Neuron (in vitro differentiated cells): Measurements from ENCODE around the gene ZNF335.
"Not testable (repeated sequence)": the region's sequence is repeated elsewhere in the genome, so short reads cannot be mapped to it uniquely, and the experiment has no call there.

Experiments
- H2AFZ ChIP-seq: one replicate; pipeline ENCODE4 v1.6.1; 2013; ENCODE audit warnings: low read depth, mild to moderate bottlenecking, inconsistent platforms, low read length, moderate library complexity
- H3K27me3 ChIP-seq: one replicate; pipeline ENCODE4 v1.6.1; 2013; ENCODE audit warnings: low read length; ENCODE audit not compliant: insufficient read depth
- H3K36me3 ChIP-seq: one replicate; pipeline ENCODE4 v1.6.1; 2013; ENCODE audit warnings: low read length; ENCODE audit not compliant: insufficient read depth
- H3K4me1 ChIP-seq: one replicate; pipeline ENCODE4 v1.6.1; 2013; ENCODE audit warnings: low read length; ENCODE audit not compliant: insufficient read depth
- H3K4me3 ChIP-seq: 2 replicates; pipeline ENCODE4 v1.5.1; 2013; ENCODE audit warnings: mild to moderate bottlenecking, low read length, moderate library complexity
- H3K9me3 ChIP-seq: one replicate; pipeline ENCODE4 v1.6.1; 2013; ENCODE audit warnings: low read length

The ZNF335 gene

DNA sequence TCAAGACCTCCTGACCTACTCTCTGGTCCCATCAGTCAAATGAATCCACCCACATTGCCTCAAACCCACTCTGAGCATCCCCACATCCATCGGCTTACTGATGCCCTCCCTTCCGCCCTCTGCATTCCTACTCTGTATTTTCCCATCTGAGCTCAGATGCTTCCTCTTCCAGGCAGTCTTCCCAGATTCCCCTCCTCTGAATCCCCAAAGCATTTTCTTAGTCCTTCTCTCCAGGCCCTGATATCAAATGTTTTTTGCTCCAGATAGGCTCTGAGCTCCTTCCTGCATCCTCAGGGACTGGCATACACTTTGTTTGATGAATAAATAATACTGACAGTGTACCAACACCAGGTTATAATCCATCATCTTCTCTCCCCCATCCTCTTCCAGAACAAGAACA, 63.9 kb downstream of the ZNF335 start:
- H3K36me3 ChIP-seq = peaks cover 60% of the 10 kb centered on the region
- H3K4me3 ChIP-seq = no peak overlapping the region
- H3K4me1 ChIP-seq = peaks cover 21% of the 10 kb centered on the region

DNA sequence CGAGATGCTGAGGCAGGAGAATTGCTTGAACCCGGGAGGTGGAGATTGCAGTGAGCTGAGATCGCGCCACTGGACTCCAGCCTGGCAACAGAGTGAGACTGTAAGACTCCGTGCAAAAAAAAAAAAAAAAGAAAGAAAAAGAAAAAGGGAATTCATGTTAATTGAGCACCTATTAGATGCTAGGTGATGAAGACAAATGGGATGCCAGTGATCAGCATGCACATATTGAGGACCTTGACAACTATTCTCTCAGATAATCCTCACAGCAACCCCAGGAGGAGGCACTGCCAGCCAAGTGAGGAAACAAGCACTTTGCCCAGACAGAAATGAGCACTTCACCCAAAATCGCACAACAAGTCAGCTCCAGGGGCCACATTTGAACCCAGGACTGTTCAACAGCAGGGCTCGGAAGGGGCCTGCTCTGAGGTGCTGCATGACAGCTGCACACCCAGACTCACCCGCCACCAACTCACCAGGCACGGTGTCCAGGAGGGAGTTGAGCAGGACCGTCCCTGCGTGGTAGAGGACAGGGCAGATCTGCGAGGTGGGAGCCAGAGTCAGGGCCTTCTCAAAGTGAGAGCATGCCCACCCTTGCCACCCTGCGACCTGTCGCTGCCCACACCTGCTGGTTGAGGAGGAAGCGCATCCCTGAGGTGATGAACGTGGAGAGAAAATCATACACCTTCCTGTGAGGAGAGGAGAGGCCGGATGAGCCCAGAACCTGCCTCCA, 64.6 kb downstream of the ZNF335 start:
- Histone ChIP-seq H3K4me1 (peaks cover 19% of the 10 kb centered on the region), H2AFZ (no peak overlapping the region), H3K27me3 (no peaks in the 10 kb centered on the region), H3K4me3 (no peak overlapping the region), H3K9me3 (no peaks in the 10 kb centered on the region), H3K36me3 (peaks cover 66% of the 10 kb centered on the region)

More for the DNA sequence above, 63.9 kb downstream of the ZNF335 start:
- no peaks in the 10 kb centered on the region for H3K27me3 ChIP-seq
- H2AFZ ChIP-seq = no peak overlapping the region
- H3K9me3 ChIP-seq = no peaks in the 10 kb centered on the region

GRCh38 chr20:45905505-45906079, 66.4 kb downstream of the ZNF335 start:
- no peaks in the 10 kb centered on the region for H3K9me3 ChIP-seq
- no peaks in the 10 kb centered on the region for H3K27me3 ChIP-seq
- peaks cover 11% of the 10 kb centered on the region for H3K4me1 ChIP-seq
- H3K36me3 ChIP-seq = peaks cover 76% of the 10 kb centered on the region
- no peak overlapping the region for H2AFZ ChIP-seq
- no peak overlapping the region for H3K4me3 ChIP-seq

GRCh38 chr20:45904583-45905504, 67.2 kb downstream of the ZNF335 start:
- Histone ChIP-seq H3K27me3 (no peaks in the 10 kb centered on the region), H3K9me3 (no peaks in the 10 kb centered on the region), H3K4me1 (peaks cover 6% of the 10 kb centered on the region), H3K4me3 (no peak overlapping the region), H2AFZ (no peak overlapping the region), H3K36me3 (peaks cover 75% of the 10 kb centered on the region)

- H3K27me3 ChIP-seq = no peaks in the 10 kb centered on the region
- H3K36me3 ChIP-seq = peaks cover 77% of the 10 kb centered on the region
- no peak overlapping the region for H2AFZ ChIP-seq
- no peak overlapping the region for H3K4me3 ChIP-seq
- no peaks in the 10 kb centered on the region for H3K4me1 ChIP-seq
- no peaks in the 10 kb centered on the region for H3K9me3 ChIP-seq
These were observed 69.8 kb downstream of the ZNF335 start for GRCh38 chr20:45902199-45902701.

- peaks cover 83% of the 10 kb centered on the region for H3K36me3 ChIP-seq
These were observed 70.7 kb downstream of the ZNF335 start for GRCh38 chr20:45901332-45901731.

GRCh38 chr20:45899046-45899835, 72.8 kb downstream of the ZNF335 start:
- H3K36me3 ChIP-seq = peaks cover 71% of the 10 kb centered on the region
- H3K9me3 ChIP-seq = no peaks in the 10 kb centered on the region
- peaks cover 1% of the 10 kb centered on the region for H3K4me1 ChIP-seq
- no peak overlapping the region for H3K4me3 ChIP-seq
- H2AFZ ChIP-seq = no peak overlapping the region
- no peaks in the 10 kb centered on the region for H3K27me3 ChIP-seq

More at GRCh38 chr20:45901332-45901731, 70.7 kb downstream of the ZNF335 start:
- not testable (repeated sequence) for H3K9me3 ChIP-seq, H3K4me1 ChIP-seq, H3K27me3 ChIP-seq, H3K4me3 ChIP-seq, H2AFZ ChIP-seq
